Measurements from ENCODE around the gene C1QL3.
A peak's percentile ranks its signal among the peaks of the same experiment; 100 is the strongest.

Gene C1QL3

GRCh38 chr10:16493884-16494536 is 27.7 kb downstream of the C1QL3 start:
- DNase-seq (ENCODE audit: low read depth in 2 of 2) = no peak

- DNase-seq (ENCODE audit: low read depth in 2 of 2) = no peak
Observed at GRCh38 chr10:16491933-16492332, 29.7 kb downstream of the C1QL3 start.

DNA sequence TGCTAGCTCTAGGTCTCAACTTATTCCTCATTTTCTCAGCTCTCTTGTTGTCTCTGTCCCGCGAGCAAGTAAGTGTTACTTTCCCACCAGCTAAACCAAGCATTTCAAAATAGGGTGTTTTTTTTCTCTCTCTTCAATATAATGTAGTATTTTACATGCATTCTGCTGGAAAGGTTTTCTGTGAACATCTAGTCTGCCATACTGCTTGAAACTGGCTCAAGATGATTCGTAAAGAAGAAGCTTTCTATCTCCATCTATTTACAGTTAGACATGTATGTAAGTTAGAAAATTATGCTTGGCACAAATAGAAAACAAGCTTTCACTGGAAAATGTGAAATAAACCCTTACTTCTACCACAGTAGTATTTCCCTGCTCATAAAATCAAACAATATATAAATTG is 31.2 kb downstream of the C1QL3 start:
- DNase-seq (ENCODE audit: low read depth in 2 of 2) = no peak

DNA sequence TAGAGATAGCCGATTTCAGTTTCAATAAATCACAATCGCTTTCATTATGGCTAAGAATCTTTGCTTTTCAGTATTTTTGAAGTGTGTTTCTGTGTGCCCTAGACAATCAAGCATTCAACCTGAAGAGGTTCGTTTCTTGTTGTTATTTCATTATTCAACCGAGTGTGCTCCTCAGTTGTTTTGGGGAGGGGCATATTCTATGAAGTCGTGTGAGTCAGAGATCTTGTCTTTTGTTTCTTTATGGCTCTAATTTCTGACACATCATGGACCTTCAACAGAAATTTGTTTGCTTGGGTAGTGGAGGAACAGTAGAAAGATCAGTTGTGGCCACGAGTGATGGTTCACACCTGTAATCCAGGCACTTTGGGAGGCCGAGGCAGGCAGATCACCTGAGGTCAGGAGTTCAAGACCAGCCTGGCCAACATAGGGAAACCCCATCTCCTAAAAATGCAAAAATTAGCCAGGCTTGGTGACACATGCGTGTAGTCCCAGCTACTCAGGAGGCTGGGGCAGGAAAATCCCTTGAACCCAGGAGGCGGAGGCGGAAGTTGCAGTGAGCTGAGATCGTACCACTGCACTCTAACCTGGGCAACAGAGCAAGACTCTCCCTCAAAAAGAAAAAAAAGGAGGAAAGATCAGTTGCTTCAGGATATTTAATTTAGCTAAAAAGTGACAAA is 38.3 kb downstream of the C1QL3 start:
- no peak for DNase-seq (ENCODE audit: low read depth in 2 of 2)

DNA sequence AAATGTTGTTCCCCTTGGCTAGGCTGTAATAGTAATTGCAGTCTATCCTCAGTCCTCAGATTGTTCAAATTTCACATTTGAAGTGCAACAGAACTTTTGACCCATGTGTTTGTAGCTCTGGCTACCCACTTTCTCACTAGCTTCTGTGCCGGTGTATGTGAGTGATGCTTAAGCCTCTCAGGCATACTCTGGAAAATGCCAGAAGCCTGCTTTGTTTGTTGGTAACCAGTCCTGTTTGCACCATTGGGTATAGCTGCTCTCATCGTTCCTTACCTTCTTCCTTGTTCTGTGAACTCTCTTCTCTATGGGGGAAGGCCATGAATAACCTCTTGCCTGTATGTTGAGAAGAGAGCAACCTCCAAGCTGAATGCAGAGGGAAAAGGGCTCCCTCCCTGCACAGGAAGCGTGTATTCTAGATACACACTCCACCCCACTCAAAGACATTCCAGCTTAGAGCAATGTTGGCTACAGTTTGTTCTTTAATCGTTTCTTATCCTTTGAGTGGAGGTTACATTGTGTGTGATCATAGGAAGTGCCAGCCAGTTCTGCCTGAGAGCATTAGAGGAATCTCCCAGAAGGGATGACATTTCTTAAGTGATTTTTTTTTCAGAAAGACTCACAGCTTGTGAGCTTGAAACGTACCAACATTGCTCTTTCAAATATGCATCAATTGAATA is 40.5 kb downstream of the C1QL3 start:
- no peak for DNase-seq (ENCODE audit: low read depth in 2 of 2)

DNA sequence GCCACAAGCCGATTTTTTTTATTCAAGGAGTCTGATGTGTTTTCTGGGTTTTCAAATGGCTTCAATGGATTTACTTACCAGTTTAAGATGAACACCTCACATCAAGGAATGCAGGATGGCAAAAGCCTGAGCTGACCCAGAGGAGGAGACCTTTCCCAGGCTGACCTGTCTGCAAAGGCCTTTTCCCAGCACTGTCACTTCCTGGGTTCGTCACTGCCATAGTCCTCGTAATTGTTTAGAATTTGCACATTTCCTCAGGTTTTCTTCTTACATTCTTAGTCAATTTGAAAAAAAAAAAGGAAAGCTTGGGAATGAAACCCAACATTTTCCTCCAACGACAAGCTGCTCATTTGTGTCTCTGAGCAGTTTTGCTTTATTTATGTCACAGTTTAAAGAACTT is 42.9 kb downstream of the C1QL3 start:
- DNase-seq (ENCODE audit: low read depth in 2 of 2) = no peak

DNA sequence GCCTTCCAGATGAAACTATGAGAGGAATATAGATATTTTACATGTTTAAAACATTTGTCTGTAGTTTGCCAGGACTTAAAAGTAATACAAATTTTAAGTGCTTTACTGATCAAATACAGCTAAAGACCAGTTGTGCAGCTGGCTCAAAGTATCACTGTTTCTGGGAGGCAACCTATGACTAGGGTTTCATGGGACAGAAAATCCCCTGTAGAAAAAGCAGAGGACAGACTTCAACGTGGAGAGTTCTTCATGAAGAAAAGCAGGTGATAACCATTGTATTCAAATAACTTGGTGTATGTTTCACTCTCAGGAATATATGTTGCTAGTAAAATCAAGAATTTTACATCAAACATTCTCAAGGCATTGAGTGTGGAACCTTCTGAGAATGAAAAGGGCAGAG is 43.9 kb downstream of the C1QL3 start:
- DNase-seq (ENCODE audit: low read depth in 2 of 2) = no peak

GRCh38 chr10:16472828-16473227 is 48.9 kb downstream of the C1QL3 start:
- DNase-seq (ENCODE audit: low read depth in 2 of 2) = no peak

DNA sequence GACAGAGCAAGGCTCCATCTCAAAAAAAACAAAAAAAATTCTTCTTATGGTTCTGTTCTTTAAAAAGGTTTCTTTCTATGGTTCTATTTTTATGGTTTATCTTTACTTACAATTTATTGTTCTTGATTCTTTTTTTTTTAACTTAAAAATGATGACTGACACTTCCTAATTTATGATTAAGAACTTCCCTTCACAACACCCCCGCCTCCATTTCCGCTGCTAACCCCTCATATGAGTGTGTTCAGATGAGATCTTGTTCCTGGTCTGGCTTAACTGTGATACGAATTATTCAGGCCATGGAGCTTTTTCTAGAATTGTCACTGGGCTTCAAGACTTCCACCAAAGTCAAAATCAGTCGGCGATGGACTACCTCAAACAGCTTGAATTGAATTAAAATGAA is 50.9 kb downstream of the C1QL3 start:
- peak; percentile 3 to 15 for DNase-seq (ENCODE audit: low read depth in 2 of 2)

DNA sequence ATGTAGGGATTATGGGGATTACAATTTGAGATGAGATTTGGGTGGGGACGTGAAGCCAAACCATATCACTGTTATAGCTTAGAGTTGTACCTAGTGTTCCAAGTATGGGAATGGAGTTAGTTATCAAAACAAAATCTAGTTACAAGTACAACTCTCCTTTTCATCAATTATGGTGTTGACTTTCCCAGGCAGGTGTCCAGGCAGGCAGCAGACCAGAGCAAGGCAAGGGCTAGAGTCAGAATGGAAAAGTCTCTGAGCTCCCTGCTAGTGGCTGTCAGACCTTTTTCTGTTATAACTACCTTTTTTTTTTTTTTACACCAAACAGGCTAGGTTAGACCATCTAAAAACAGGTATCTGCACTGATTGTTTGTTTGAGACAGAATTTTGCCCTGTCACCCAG is 55.7 kb downstream of the C1QL3 start:
- DNase-seq (ENCODE audit: low read depth in 2 of 2) = no peak
